Measurements from ENCODE around the gene RARA.

- TF ChIP-seq ISL1 (CRISPR knock-in tag; IDR thresholded peaks at IDR 0.05) (no peak), ESRRG (CRISPR knock-in tag; IDR thresholded peaks at IDR 0.05) (no peak), CREB5 (CRISPR knock-in tag; IDR thresholded peaks at IDR 0.05; ENCODE audit: low read depth) (no peak), GLIS3 (CRISPR knock-in tag; IDR thresholded peaks at IDR 0.05) (no peak), PATZ1 (CRISPR knock-in tag; IDR thresholded peaks at IDR 0.05; ENCODE audit: borderline replicate concordance) (no peak)
Measured at GRCh38 chr17:40284085-40284713, 24.8 kb upstream of the RARA start.
